Sigmoid colon (tissue), 7 donors: ENCODE results near the gene EPG5. TPM values are rescaled to one million over a fixed set of nuclear protein-coding genes. Genes with fewer than 3 reads are reported as not detected.

Source experiments
- DNase-seq: peaks from one replicate; pipeline ENCODE4 v3.0.0-alpha.2; 2019
- H3K27ac ChIP-seq, 4 donors: fragments of 200-600 bp; sonication (generic); one replicate each; pipeline ENCODE4 v1.5.1; 2016 to 2019; ENCODE audit warnings: mild to moderate bottlenecking in 1 of 4
- H3K27me3 ChIP-seq, 3 donors: fragments of 200-600 bp; sonication (generic); one replicate each; pipeline ENCODE4 v1.5.1; 2019; ENCODE audit warnings: mild to moderate bottlenecking in 1 of 3
- H3K36me3 ChIP-seq, 4 donors: fragments of 200-600 bp; sonication (generic); one replicate each; pipeline ENCODE4 v1.5.1; 2016 to 2019
- H3K4me1 ChIP-seq, 4 donors: fragments of 200-600 bp; sonication (generic); one replicate each; pipeline ENCODE4 v1.5.1; 2017 to 2019
- H3K4me3 ChIP-seq, 4 donors: fragments of 200-600 bp; sonication (generic); one replicate each; pipeline ENCODE4 v1.5.1; 2017 to 2019; ENCODE audit warnings: mild to moderate bottlenecking in 2 of 4, moderate library complexity in 1 of 4
- H3K9me3 ChIP-seq, 4 donors: fragments of 200-600 bp in 3 of 4; sonication (generic) in 3 of 4; one replicate each; pipeline versions ENCODE4 v1.5.1 to v1.6.1; 2013 to 2019
- EP300 ChIP-seq, 4 donors: sonication (generic); formaldehyde crosslinking; IDR thresholded peaks; one replicate each; pipeline ENCODE4 v1.6.1; 2017; ENCODE audit warnings: antibody characterized with exemption in 4 of 4
- POLR2A ChIP-seq, 2 donors: fragments of 450-650 bp; IDR thresholded peaks; one replicate each; pipeline ENCODE4 v1.6.1; 2016; ENCODE audit warnings: antibody characterized with exemption in 2 of 2, mild to moderate bottlenecking in 2 of 2, moderate library complexity in 2 of 2
- POLR2AphosphoS5 ChIP-seq, 4 donors: sonication (generic); formaldehyde crosslinking; IDR thresholded peaks; one replicate each; pipeline ENCODE4 v1.6.1; 2017; ENCODE audit warnings: antibody characterized with exemption in 4 of 4
- WGBS, 2 donors: extraction: QIAGEN DNeasy Blood & Tissue Kit; methylation state at CpG; one replicate each; pipeline ENCODE4 v1.1.7; 2013; 5-methylcytosine and 5-hydroxymethylcytosine counted together
- intact Hi-C: fragments of 100-400 bp; cut with DNase I; formaldehyde crosslinking; loops from one replicate; pipeline ENCODE4 v1.15.1; 2023
- polyA plus RNA-seq, 3 donors: library from polyadenylated mRNA; stranded (reverse); fragments of 200-250 nt; gene quantifications; one replicate each; pipeline ENCODE4 v1.2.3, GENCODE V29; 2013
- total RNA-seq, 4 donors: library from RNA; depleted of rRNA; stranded (reverse); fragments of >200 nt; gene quantifications; one replicate each; pipeline ENCODE4 v1.1.0, GENCODE V29; 2016
- TF ChIP-seq, protein P1 (sequence below), 4 experiments: fragments of 450-650 bp in 3 of 4; fragments of 200-600 bp in 1 of 4; IDR thresholded peaks; one replicate each; pipeline ENCODE4 v1.5.1; 2016 to 2019; ENCODE audit warnings: antibody characterized with exemption in 4 of 4, mild to moderate bottlenecking in 3 of 4, moderate library complexity in 2 of 4
- donor health status: healthy with polysubstance abuse.
- donor health status: Bipolar disorder and iron deficiency.
- donor health status: healthy.

EPG5 gene
- total and polyA plus RNA-seq, 7 donors, result 3.7 to 29.1 (median 17.1) TPM

DNA sequence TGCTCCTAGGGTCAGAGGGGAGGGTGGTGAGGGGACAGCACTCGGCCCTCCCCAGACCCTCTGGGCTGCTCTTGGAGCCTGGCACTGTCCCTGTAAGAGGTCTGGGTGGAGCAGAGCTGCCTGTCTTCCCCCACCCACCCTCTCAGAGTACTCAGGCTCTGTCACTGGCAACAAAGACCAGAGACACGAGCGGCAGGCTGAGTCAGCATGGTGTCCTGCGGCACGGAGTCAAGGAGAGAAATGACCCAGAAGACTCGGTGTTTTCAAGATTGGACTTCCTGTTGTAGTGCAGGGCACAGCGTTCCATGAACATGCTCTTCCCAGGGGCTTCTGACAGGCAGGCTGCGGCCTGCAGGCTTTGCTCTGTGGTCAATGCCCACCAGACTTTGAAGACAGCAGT, 121.7 kb downstream of the EPG5 start:
- intact Hi-C loops, result no loop called here

DNA sequence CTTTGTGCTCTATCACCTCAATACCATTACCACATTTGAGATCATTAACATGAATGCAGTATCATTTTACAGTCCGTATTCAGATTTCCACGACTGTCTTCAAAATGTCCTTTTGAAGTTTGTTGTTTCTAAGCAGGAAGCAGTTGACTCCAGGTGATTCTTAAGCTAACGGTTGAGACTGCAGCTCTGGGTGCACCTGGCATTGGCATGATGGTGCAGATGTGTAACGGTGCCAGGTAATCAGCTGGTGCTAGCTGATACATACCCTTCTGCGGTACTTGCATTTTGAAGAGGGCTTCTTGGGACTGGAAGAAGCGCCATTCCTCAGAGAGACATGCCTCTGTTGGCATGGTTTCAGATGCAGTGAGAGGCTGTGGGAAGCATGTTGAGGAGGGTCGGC, 122.2 kb downstream of the EPG5 start:
- no peak overlapping the region for H3K27ac ChIP-seq
- TF ChIP-seq, protein P1, sequence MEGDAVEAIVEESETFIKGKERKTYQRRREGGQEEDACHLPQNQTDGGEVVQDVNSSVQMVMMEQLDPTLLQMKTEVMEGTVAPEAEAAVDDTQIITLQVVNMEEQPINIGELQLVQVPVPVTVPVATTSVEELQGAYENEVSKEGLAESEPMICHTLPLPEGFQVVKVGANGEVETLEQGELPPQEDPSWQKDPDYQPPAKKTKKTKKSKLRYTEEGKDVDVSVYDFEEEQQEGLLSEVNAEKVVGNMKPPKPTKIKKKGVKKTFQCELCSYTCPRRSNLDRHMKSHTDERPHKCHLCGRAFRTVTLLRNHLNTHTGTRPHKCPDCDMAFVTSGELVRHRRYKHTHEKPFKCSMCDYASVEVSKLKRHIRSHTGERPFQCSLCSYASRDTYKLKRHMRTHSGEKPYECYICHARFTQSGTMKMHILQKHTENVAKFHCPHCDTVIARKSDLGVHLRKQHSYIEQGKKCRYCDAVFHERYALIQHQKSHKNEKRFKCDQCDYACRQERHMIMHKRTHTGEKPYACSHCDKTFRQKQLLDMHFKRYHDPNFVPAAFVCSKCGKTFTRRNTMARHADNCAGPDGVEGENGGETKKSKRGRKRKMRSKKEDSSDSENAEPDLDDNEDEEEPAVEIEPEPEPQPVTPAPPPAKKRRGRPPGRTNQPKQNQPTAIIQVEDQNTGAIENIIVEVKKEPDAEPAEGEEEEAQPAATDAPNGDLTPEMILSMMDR (IDR thresholded peaks at IDR 0.05), result no peak
- TF ChIP-seq POLR2A (IDR thresholded peaks at IDR 0.05), result no peak
- no peak for TF ChIP-seq POLR2AphosphoS5 (IDR thresholded peaks at IDR 0.05)
- TF ChIP-seq EP300 (IDR thresholded peaks at IDR 0.05), result no peak
- peaks cover 0 to 10% (median 6%) of the 10 kb centered on the region in 4 donors for H3K36me3 ChIP-seq
- 69 to 76% methylated on average over 7 of the region's 7 CpGs for WGBS, 2 donors
- intact Hi-C loops, result no loop called here
- peaks cover 0 to 16% (median 0%) of the 10 kb centered on the region in 3 donors for H3K27me3 ChIP-seq
- no peak for DNase-seq
- no peaks in the 10 kb centered on the region for H3K4me1 ChIP-seq
- H3K4me3 ChIP-seq, result no peak overlapping the region
- no peaks in the 10 kb centered on the region for H3K9me3 ChIP-seq

More for the DNA sequence above, 121.7 kb downstream of the EPG5 start:
- 86 to 90% methylated on average over 8 of the region's 8 CpGs for WGBS, 2 donors
- TF ChIP-seq EP300 (IDR thresholded peaks at IDR 0.05) (no peak), POLR2A (IDR thresholded peaks at IDR 0.05) (no peak), POLR2AphosphoS5 (IDR thresholded peaks at IDR 0.05) (no peak)
- TF ChIP-seq, protein P1 (IDR thresholded peaks at IDR 0.05), result no peak
- Histone ChIP-seq H3K9me3 (no peaks in the 10 kb centered on the region), H3K4me1 (no peaks in the 10 kb centered on the region), H3K27ac (no peak overlapping the region), H3K4me3 (no peak overlapping the region), H3K36me3 (peaks cover 0 to 15% (median 9%) of the 10 kb centered on the region in 4 donors), H3K27me3 (peaks cover 0 to 11% (median 0%) of the 10 kb centered on the region in 3 donors)
- DNase-seq, result no peak

- no peak for DNase-seq
- TF ChIP-seq EP300 (IDR thresholded peaks at IDR 0.05) (no peak), POLR2A (IDR thresholded peaks at IDR 0.05) (no peak), POLR2AphosphoS5 (IDR thresholded peaks at IDR 0.05) (no peak)
- TF ChIP-seq, protein P1 (IDR thresholded peaks at IDR 0.05), result no peak
- H3K4me3 ChIP-seq, result no peak overlapping the region
- no peaks in the 10 kb centered on the region for H3K9me3 ChIP-seq
- H3K27me3 ChIP-seq, result peaks cover 7 to 35% (median 14%) of the 10 kb centered on the region in 3 donors
- H3K27ac ChIP-seq, result no peak overlapping the region
- H3K4me1 ChIP-seq, result peaks cover 0 to 13% (median 11%) of the 10 kb centered on the region in 4 donors
- H3K36me3 ChIP-seq, result no peaks in the 10 kb centered on the region
- WGBS, 2 donors, result 83 to 87% methylated on average over 9 of the region's 9 CpGs
- intact Hi-C loops, result no loop called here
These were observed 124.1 kb downstream of the EPG5 start for GRCh38 chr18:45843019-45843418.

DNA sequence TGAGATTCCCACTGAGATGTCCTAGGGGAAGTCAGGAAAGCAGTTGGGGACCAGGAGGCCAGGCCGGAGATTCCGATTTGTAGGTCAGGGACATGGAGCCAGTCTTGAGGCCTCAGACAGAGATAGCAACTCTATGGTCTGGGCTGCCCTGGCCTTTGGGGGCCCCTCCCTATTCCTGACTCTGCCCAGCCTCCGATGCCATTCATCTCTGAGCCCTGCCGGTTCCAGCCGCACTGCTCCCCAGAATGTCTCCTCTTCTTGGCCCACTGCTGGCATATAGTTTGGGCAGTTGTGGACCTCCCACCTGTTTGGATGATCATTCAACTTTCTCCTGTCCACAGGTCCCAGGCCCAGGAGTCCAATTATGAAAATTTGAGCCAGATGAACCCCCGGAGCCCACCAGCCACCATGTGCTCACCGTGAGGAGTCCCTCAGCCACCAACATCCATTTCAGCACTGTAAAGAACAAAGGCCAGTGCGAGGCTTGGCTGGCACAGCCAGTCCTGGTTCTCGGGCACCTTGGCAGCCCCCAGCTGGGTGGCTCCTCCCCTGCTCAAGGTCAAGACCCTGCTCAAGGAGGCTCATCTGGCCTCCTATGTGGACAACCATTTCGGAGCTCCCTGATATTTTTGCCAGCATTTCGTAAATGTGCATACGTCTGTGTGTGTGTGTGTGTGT, 125.2 kb downstream of the EPG5 start:
- peaks cover 0 to 24% (median 20%) of the 10 kb centered on the region in 4 donors for H3K4me1 ChIP-seq
- TF ChIP-seq POLR2AphosphoS5 (IDR thresholded peaks at IDR 0.05) (no peak), POLR2A (IDR thresholded peaks at IDR 0.05) (no peak), EP300 (IDR thresholded peaks at IDR 0.05) (no peak)
- TF ChIP-seq, protein P1 (IDR thresholded peaks at IDR 0.05), result no peak
- H3K27me3 ChIP-seq, result peaks cover 18 to 46% (median 25%) of the 10 kb centered on the region in 3 donors
- WGBS, 2 donors, result 92 to 95% methylated on average over 12 of the region's 12 CpGs
- intact Hi-C loops, result no loop called here
- H3K4me3 ChIP-seq, result no peak overlapping the region
- DNase-seq, result no peak
- H3K9me3 ChIP-seq, result no peaks in the 10 kb centered on the region
- H3K36me3 ChIP-seq, result no peaks in the 10 kb centered on the region
- H3K27ac ChIP-seq, result no peak overlapping the region
